ENCODE results near the gene PPRC1.

PPRC1 gene

DNA sequence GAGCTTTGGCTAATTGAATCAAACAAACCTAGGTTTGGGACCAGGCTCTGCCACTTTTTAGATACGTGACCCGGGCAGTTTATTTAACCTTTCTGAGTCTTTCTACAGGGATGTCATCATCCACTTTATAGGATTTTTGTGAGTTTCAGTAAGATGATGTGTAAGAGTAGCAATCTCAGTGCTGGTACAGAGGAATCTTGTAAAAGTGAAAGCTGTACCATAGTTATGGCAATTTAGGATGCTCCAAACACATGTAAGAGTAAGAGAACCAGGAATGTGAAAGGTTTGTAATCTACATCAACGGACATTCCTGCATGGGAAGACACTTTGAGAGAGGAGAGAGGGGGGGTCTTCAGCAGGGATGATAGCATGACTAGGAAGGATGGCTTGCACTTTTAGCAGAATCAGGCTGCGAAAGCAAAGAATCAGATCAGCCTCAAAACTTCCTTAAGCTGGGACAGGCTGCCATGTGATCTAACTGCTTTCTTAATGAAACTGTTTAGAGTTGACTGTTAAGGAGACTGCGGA is 20.3 kb downstream of the PPRC1 start:
- TF ChIP-seq, protein P1, sequence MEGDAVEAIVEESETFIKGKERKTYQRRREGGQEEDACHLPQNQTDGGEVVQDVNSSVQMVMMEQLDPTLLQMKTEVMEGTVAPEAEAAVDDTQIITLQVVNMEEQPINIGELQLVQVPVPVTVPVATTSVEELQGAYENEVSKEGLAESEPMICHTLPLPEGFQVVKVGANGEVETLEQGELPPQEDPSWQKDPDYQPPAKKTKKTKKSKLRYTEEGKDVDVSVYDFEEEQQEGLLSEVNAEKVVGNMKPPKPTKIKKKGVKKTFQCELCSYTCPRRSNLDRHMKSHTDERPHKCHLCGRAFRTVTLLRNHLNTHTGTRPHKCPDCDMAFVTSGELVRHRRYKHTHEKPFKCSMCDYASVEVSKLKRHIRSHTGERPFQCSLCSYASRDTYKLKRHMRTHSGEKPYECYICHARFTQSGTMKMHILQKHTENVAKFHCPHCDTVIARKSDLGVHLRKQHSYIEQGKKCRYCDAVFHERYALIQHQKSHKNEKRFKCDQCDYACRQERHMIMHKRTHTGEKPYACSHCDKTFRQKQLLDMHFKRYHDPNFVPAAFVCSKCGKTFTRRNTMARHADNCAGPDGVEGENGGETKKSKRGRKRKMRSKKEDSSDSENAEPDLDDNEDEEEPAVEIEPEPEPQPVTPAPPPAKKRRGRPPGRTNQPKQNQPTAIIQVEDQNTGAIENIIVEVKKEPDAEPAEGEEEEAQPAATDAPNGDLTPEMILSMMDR (IDR thresholded peaks at IDR 0.05; ENCODE audit: insufficient read depth, low read length, poor library complexity, severe bottlenecking), result no peak
- no peak for TF ChIP-seq EZH2phosphoT487 (conservative IDR thresholded peaks at IDR 0.05; ENCODE audit: low read length)
- Histone ChIP-seq H3K4me2 (ENCODE audit: low read depth, low read length, poor library complexity, severe bottlenecking) (peak overlapping the region; percentile 90), H3K9me3 (ENCODE audit: insufficient read depth, low read length) (no peaks in the 10 kb centered on the region), H3K36me3 (ENCODE audit: low read length) (peaks cover 27% of the 10 kb centered on the region), H3K9ac (ENCODE audit: low read length) (peak overlapping the region; percentile 90), H3K4me3 (ENCODE audit: insufficient read depth, low read length, poor library complexity, severe bottlenecking) (peak overlapping the region; percentile 95), H2AFZ (ENCODE audit: low read depth, low read length, severe bottlenecking) (no peak overlapping the region), H3K79me2 (ENCODE audit: insufficient read depth, low read length) (peaks cover 59% of the 10 kb centered on the region), H4K20me1 (ENCODE audit: low read depth, low read length) (peaks cover 14% of the 10 kb centered on the region), H3K27me3 (ENCODE audit: low read length) (no peaks in the 10 kb centered on the region), H3F3A (ENCODE audit: insufficient read depth) (peaks cover 26% of the 10 kb centered on the region), H3K9me2 (replicated peaks; ENCODE audit: insufficient read depth, low read length) (no peaks in the 10 kb centered on the region), H3K27ac (ENCODE audit: low read depth, low read length) (peak overlapping the region; percentile 55)

DNA sequence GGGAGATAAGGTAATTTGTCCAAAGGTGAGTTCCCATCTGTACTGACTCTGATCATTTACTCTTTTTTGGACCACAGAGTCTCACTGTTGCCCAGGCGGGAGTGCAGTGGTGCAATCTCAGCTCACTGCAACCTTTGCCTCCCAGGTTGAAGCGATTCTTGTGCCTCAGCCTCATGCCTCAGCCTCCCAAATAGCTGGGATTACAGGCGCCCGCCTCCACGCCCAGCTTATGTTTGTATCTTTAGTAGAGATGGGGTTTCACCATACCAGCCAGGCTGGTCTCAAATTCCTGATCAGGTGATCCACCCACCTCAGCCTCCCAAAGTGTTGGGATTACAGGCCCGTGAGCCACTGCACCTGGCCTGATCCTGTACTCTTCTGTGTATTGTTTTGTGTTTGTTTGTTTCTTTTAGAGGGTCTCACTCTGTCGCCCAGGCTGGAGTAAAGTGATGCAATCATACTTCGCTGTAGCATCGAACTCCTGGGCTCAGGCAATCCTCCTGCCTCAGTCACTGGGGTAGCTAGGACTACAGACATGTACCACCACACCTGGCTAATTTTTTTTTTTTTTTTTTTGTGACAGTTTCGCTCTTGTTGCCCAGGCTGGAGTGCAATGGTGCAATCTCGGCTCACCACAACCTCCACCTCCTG is 21.8 kb downstream of the PPRC1 start:
- no peak for TF ChIP-seq EZH2phosphoT487 (conservative IDR thresholded peaks at IDR 0.05; ENCODE audit: low read length)
- TF ChIP-seq, protein P1 (IDR thresholded peaks at IDR 0.05; ENCODE audit: insufficient read depth, low read length, poor library complexity, severe bottlenecking), result no peak
- Histone ChIP-seq H3K79me2 (ENCODE audit: insufficient read depth, low read length) (peaks cover 59% of the 10 kb centered on the region), H3K27ac (ENCODE audit: low read depth, low read length) (no peak overlapping the region), H3K27me3 (ENCODE audit: low read length) (no peaks in the 10 kb centered on the region), H3K4me3 (ENCODE audit: insufficient read depth, low read length, poor library complexity, severe bottlenecking) (peak overlapping the region; percentile 17), H3K9me3 (ENCODE audit: insufficient read depth, low read length) (no peaks in the 10 kb centered on the region), H3F3A (ENCODE audit: insufficient read depth) (peaks cover 20% of the 10 kb centered on the region), H3K36me3 (ENCODE audit: low read length) (peaks cover 37% of the 10 kb centered on the region), H4K20me1 (ENCODE audit: low read depth, low read length) (peaks cover 17% of the 10 kb centered on the region), H3K9me2 (replicated peaks; ENCODE audit: insufficient read depth, low read length) (no peaks in the 10 kb centered on the region), H2AFZ (ENCODE audit: low read depth, low read length, severe bottlenecking) (no peak overlapping the region), H3K4me2 (ENCODE audit: low read depth, low read length, poor library complexity, severe bottlenecking) (peak overlapping the region; percentile 90), H3K9ac (ENCODE audit: low read length) (0 out of 2 replicates have a peak overlapping the region, but pooled peaks have one; percentile 11)

DNA sequence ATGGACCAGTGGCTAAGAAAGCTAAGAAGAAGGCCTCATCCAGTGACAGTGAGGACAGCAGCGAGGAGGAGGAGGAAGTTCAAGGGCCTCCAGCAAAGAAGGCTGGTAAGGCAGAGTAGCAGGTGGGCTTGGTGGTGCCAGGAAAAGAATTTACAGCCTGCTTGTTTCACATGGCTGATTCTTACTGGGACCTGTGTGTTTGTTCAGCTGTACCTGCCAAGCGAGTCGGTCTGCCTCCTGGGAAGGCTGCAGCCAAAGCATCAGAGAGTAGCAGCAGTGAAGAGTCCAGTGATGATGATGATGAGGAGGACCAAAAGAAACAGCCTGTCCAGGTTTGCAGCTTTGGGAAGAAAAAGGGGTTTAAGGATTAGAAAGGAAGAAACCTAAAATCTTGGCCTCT is 24.4 kb downstream of the PPRC1 start:
- Histone ChIP-seq H4K20me1 (ENCODE audit: low read depth, low read length) (peaks cover 17% of the 10 kb centered on the region), H3K9me3 (ENCODE audit: insufficient read depth, low read length) (no peaks in the 10 kb centered on the region), H3K4me2 (ENCODE audit: low read depth, low read length, poor library complexity, severe bottlenecking) (no peak overlapping the region), H3F3A (ENCODE audit: insufficient read depth) (peaks cover 3% of the 10 kb centered on the region; the same call in 1 of the 2 replicates), H3K4me3 (ENCODE audit: insufficient read depth, low read length, poor library complexity, severe bottlenecking) (no peak overlapping the region), H2AFZ (ENCODE audit: low read depth, low read length, severe bottlenecking) (no peak overlapping the region), H3K27ac (ENCODE audit: low read depth, low read length) (no peak overlapping the region), H3K9ac (ENCODE audit: low read length) (no peak overlapping the region), H3K9me2 (replicated peaks; ENCODE audit: insufficient read depth, low read length) (no peaks in the 10 kb centered on the region), H3K27me3 (ENCODE audit: low read length) (no peaks in the 10 kb centered on the region), H3K36me3 (ENCODE audit: low read length) (peaks cover 47% of the 10 kb centered on the region), H3K79me2 (ENCODE audit: insufficient read depth, low read length) (peaks cover 58% of the 10 kb centered on the region)
- no peak for TF ChIP-seq EZH2phosphoT487 (conservative IDR thresholded peaks at IDR 0.05; ENCODE audit: low read length)
- TF ChIP-seq, protein P1 (IDR thresholded peaks at IDR 0.05; ENCODE audit: insufficient read depth, low read length, poor library complexity, severe bottlenecking), result no peak
